GM18502 (cell line): Measurements from ENCODE around the gene FIGN.

Source experiments
- ATAC-seq: cut with Tn5 transposase; IDR thresholded peaks from one replicate; pipeline ENCODE4 v1.9.1; 2021; ENCODE audit warnings: mild to moderate bottlenecking; ENCODE audit not compliant: unreplicated experiment, poor library complexity

FIGN gene

GRCh38 chr2:163626208-163626607, 109.6 kb downstream of the FIGN start:
- no peak for ATAC-seq

GRCh38 chr2:163625632-163626031, 110.2 kb downstream of the FIGN start:
- ATAC-seq, result no peak

GRCh38 chr2:163621445-163622004, 114.3 kb downstream of the FIGN start:
- ATAC-seq, result no peak

GRCh38 chr2:163617517-163617916, 118.3 kb downstream of the FIGN start:
- ATAC-seq, result no peak

GRCh38 chr2:163613266-163613731, 122.5 kb downstream of the FIGN start:
- ATAC-seq, result no peak

- ATAC-seq, result no peak
Observed at GRCh38 chr2:163612332-163612731, 123.5 kb downstream of the FIGN start.

GRCh38 chr2:163611557-163611906, 124.3 kb downstream of the FIGN start:
- no peak for ATAC-seq

- no peak for ATAC-seq
Observed at GRCh38 chr2:163610817-163611556, 124.8 kb downstream of the FIGN start.

GRCh38 chr2:163607630-163608029, 128.2 kb downstream of the FIGN start:
- no peak for ATAC-seq

- ATAC-seq, result no peak
Observed at GRCh38 chr2:163606878-163607277, 128.9 kb downstream of the FIGN start.

GRCh38 chr2:163605779-163606178, 130.0 kb downstream of the FIGN start:
- no peak for ATAC-seq

GRCh38 chr2:163604941-163605555, 130.8 kb downstream of the FIGN start:
- ATAC-seq, result no peak

- no peak for ATAC-seq
Observed at GRCh38 chr2:163602196-163602595, 133.6 kb downstream of the FIGN start.

GRCh38 chr2:163601377-163601776, 134.4 kb downstream of the FIGN start:
- no peak for ATAC-seq

GRCh38 chr2:163600801-163601200, 135.0 kb downstream of the FIGN start:
- no peak for ATAC-seq

- ATAC-seq, result no peak
Observed at GRCh38 chr2:163595028-163595427, 140.8 kb downstream of the FIGN start.

- no peak for ATAC-seq
Observed at GRCh38 chr2:163594497-163594896, 141.3 kb downstream of the FIGN start.

- no peak for ATAC-seq
Observed at GRCh38 chr2:163593982-163594381, 141.8 kb downstream of the FIGN start.

GRCh38 chr2:163592954-163593622, 142.7 kb downstream of the FIGN start:
- ATAC-seq, result no peak

- no peak for ATAC-seq
Observed at GRCh38 chr2:163591461-163591860, 144.3 kb downstream of the FIGN start.

GRCh38 chr2:163580757-163581156, 155.1 kb downstream of the FIGN start:
- ATAC-seq, result no peak
